RWPE2 (cell line): ENCODE data around the gene SLC26A3.

Experiments
- ATAC-seq: fragments of 200-7000 bp; cut with Tn5 transposase; 3 replicates; pipeline ENCODE4 v1.9.1; 2021; ENCODE audit warnings: low read depth
- DNase-seq: peaks from one replicate; pipeline ENCODE4 v3.0.0-alpha.2; 2020; ENCODE audit warnings: low spot score
- H3K27ac ChIP-seq: fragments of 450-650 bp; 2 replicates; pipeline ENCODE4 v1.5.1; 2017; ENCODE audit warnings: mild to moderate bottlenecking; ENCODE audit not compliant: poor library complexity, severe bottlenecking
- H3K27me3 ChIP-seq: fragments of 250-450 bp; sonication (Bioruptor Pico); 2 replicates; pipeline ENCODE4 v1.5.1; 2021; ENCODE audit warnings: mild to moderate bottlenecking, moderate library complexity; ENCODE audit not compliant: insufficient read depth, poor library complexity, severe bottlenecking
- H3K36me3 ChIP-seq: fragments of 250-450 bp; sonication (Bioruptor Pico); 2 replicates; pipeline ENCODE4 v1.5.1; 2020; ENCODE audit warnings: low read depth, mild to moderate bottlenecking, moderate library complexity
- H3K4me1 ChIP-seq: fragments of 250-450 bp; sonication (Bioruptor Pico); 2 replicates; pipeline ENCODE4 v1.5.1; 2021; ENCODE audit warnings: mild to moderate bottlenecking, moderate library complexity; ENCODE audit not compliant: insufficient read depth, poor library complexity, severe bottlenecking
- H3K4me3 ChIP-seq: fragments of 250-450 bp; sonication (Bioruptor Pico); 2 replicates; pipeline ENCODE4 v1.5.1; 2021; ENCODE audit warnings: mild to moderate bottlenecking, moderate library complexity; ENCODE audit not compliant: severe bottlenecking
- H3K9me3 ChIP-seq: fragments of 250-450 bp; sonication (Bioruptor Pico); 2 replicates; pipeline ENCODE4 v1.5.1; 2021; ENCODE audit warnings: mild to moderate bottlenecking, moderate library complexity; ENCODE audit not compliant: severe bottlenecking
- CTCF ChIP-seq: fragments of 450-650 bp; IDR thresholded peaks from one replicate; pipeline ENCODE4 v1.5.1; 2017; ENCODE audit warnings: mild to moderate bottlenecking, moderate library complexity; ENCODE audit not compliant: poor library complexity, severe bottlenecking

Gene SLC26A3

GRCh38 chr7:107744345-107744750, 58.7 kb downstream of the SLC26A3 start:
- Histone ChIP-seq H3K27me3 (no peaks in the 10 kb centered on the region), H3K27ac (peak overlapping the region; percentile 72), H3K36me3 (peaks cover 25% of the 10 kb centered on the region), H3K4me3 (peak overlapping the region; percentile 63), H3K9me3 (no peaks in the 10 kb centered on the region), H3K4me1 (peaks cover 18% of the 10 kb centered on the region)
- no peak for TF ChIP-seq CTCF
- ATAC-seq (peak; percentile 45), DNase-seq (no peak)

DNA sequence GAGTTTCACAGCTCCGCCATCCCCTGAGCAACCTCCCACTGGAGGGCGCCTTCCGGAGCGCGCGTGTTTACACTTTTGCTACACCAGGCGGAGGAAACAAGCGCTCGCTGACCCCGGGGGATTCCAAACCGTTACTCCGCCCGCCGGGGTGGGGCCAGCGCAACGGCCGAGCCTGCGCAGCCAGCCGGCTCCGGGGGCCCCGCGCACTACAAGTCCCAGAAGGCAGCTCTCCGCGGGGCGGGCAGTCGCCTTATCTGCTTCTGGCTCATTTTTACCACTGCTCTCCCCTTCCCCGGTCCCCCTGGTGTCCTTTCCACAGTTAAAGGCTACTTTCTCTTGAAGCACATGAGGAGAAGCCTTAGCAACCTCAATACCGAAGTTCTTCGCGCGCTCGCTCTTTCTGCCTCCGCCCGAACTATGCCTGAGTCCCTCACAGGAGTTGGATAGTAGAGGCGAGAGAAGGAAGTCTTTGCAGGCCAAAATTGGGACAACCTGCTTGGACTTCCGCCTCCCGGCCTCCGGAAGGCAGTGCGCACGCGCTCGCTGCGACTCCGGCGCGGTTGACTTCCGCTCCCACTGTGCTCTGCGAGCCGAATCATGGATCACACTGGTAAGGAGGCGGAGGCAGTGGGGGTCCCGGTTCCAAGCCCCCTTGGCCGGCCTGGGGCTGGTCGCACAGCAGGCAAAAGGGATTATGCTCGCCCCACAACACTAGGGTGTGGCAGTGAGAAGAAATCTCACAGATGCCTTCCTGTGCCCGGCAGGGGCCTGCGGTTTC, 59.3 kb downstream of the SLC26A3 start, which contains the start of gene CBLL1:
Gene CBLL1, plus strand, starts transcription at position 576 of the 778 bp plus-strand sequence. Its CDS starts 22 bp downstream, at position 598.
- H3K27ac ChIP-seq: peak within 1 kb of the TSS; percentile 72
- H3K36me3 ChIP-seq: peaks cover 19% of the 10 kb centered on the region
- H3K4me1 ChIP-seq: peaks cover 18% of the 10 kb centered on the region
- peak; percentile 80 for TF ChIP-seq CTCF
- no peaks in the 10 kb centered on the region for H3K27me3 ChIP-seq
- DNase-seq: peak; percentile 96
- H3K4me3 ChIP-seq: peak within 1 kb of the TSS; percentile 63
- H3K9me3 ChIP-seq: no peaks in the 10 kb centered on the region
- peak; percentile 91 for ATAC-seq

DNA sequence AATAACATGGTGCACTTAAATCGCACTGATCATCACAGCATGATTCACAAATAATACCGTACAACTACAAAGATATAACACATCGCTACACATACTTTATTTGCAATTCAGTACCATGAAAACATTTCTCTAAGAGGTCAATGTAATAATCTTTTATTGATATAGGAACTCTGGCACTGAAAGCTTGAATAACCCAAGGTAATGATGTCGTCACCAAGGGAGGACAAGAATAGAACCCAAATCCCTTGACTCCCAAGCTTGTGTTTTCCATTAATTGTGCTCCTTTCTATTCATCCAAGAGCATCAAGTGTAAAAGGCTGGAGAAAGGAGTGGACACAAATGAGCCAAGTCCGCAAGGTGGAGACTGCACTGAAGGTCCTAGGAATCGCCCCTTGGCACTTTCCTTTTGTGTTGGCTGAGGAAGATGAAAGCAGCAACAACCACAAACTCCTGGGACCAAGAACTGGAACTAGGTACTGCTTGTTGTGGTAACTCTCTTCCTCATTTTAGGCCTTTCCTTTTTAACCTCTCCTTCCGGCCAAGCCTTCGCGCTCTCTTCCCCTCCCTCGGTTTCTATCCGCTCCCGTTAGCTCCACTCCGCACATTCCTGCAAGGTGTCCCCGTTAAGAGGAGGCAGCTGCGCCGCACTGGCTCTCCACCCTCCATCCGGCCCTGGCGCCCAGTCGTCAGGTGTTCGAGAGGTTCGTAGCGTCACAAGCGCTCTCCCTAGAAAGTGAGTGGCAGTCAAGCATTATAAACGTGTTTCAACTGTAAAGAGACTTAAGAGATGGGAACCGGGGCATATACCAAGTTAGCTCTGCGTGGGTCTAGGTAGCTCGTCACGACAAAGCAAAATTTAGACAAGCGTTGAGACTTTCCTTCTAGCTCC, 60.1 kb downstream of the SLC26A3 start:
- H3K9me3 ChIP-seq: no peaks in the 10 kb centered on the region
- DNase-seq: peak; percentile 44
- no peak for TF ChIP-seq CTCF
- H3K4me1 ChIP-seq: peaks cover 18% of the 10 kb centered on the region
- H3K27ac ChIP-seq: peak overlapping the region; percentile 72
- peak overlapping the region; percentile 63 for H3K4me3 ChIP-seq
- no peaks in the 10 kb centered on the region for H3K27me3 ChIP-seq
- peak; percentile 50 for ATAC-seq
- H3K36me3 ChIP-seq: peaks cover 10% of the 10 kb centered on the region; the same call in 1 of the 2 replicates

- Histone ChIP-seq H3K27ac (no peak overlapping the region), H3K9me3 (no peaks in the 10 kb centered on the region), H3K4me1 (no peaks in the 10 kb centered on the region), H3K36me3 (no peaks in the 10 kb centered on the region), H3K4me3 (no peak overlapping the region), H3K27me3 (peaks cover 8% of the 10 kb centered on the region)
- DNase-seq (no peak), ATAC-seq (no peak)
- TF ChIP-seq CTCF: no peak
These were observed 74.7 kb downstream of the SLC26A3 start for GRCh38 chr7:107728276-107728675.
